ENCODE measurements around the gene RTTN.

DNA sequence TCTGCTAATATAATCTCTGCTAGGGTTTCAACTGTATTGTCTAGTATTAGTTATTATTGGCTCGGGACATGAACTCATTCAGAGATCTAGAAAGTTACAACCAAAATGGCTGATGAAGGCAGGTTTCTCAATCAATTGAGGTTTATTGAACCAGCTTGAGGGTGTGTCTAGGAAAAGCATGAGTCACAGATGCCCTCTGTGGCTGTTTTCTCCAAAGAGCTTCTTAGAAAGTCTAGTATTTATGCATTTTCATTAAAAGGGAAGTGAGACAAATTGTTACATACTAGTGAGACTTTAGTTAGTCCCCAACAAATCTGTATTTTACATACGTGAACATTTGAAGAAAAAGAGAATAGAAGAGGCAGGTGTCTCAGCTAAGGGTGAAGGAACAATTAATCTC lies 23.0 kb upstream of the RTTN start:
- TF ChIP-seq SP1 (IDR thresholded peaks at IDR 0.05) (no peak), MAX (IDR thresholded peaks at IDR 0.05) (no peak), GABPA (IDR thresholded peaks at IDR 0.05 in 1 of 2, conservative IDR thresholded peaks at IDR 0.05 in 1 of 2) (no peak), TAF1 (conservative IDR thresholded peaks at IDR 0.05) (no peak), ZBTB33 (IDR thresholded peaks at IDR 0.05) (no peak), RXRA (IDR thresholded peaks at IDR 0.05) (no peak)
- TF ChIP-seq, protein P1, sequence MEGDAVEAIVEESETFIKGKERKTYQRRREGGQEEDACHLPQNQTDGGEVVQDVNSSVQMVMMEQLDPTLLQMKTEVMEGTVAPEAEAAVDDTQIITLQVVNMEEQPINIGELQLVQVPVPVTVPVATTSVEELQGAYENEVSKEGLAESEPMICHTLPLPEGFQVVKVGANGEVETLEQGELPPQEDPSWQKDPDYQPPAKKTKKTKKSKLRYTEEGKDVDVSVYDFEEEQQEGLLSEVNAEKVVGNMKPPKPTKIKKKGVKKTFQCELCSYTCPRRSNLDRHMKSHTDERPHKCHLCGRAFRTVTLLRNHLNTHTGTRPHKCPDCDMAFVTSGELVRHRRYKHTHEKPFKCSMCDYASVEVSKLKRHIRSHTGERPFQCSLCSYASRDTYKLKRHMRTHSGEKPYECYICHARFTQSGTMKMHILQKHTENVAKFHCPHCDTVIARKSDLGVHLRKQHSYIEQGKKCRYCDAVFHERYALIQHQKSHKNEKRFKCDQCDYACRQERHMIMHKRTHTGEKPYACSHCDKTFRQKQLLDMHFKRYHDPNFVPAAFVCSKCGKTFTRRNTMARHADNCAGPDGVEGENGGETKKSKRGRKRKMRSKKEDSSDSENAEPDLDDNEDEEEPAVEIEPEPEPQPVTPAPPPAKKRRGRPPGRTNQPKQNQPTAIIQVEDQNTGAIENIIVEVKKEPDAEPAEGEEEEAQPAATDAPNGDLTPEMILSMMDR (IDR thresholded peaks at IDR 0.05; ENCODE audit: low read depth, low read length, missing input control) = no peak
- TF ChIP-seq, protein P2, sequence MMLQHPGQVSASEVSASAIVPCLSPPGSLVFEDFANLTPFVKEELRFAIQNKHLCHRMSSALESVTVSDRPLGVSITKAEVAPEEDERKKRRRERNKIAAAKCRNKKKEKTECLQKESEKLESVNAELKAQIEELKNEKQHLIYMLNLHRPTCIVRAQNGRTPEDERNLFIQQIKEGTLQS (IDR thresholded peaks at IDR 0.05) = no peak
